Keratinocyte (primary cell): Measurements from ENCODE around the gene TMEM107.

Experiments used
- EZH2 ChIP-seq: IDR thresholded peaks from one replicate; pipeline ENCODE4 v1.6.1; 2012; ENCODE audit warnings: inconsistent platforms, mild to moderate bottlenecking, low read length, moderate library complexity
- TF ChIP-seq, protein P1 (sequence below), 3 experiments: IDR thresholded peaks in 1 of 3; conservative IDR thresholded peaks in 1 of 3; optimal IDR thresholded peaks in 1 of 3; 2 replicates in 2 of 3; 3 replicates in 1 of 3; pipeline versions ENCODE3 to v1.5.1; 2011; ENCODE audit warnings: low read length in 3 of 3, mild to moderate bottlenecking in 3 of 3, moderate library complexity in 2 of 3, control low read depth in 1 of 3, inconsistent platforms in 1 of 3; ENCODE audit not compliant: insufficient read depth in 2 of 3; ENCODE audit errors: extremely low read depth in 1 of 3

DNA sequence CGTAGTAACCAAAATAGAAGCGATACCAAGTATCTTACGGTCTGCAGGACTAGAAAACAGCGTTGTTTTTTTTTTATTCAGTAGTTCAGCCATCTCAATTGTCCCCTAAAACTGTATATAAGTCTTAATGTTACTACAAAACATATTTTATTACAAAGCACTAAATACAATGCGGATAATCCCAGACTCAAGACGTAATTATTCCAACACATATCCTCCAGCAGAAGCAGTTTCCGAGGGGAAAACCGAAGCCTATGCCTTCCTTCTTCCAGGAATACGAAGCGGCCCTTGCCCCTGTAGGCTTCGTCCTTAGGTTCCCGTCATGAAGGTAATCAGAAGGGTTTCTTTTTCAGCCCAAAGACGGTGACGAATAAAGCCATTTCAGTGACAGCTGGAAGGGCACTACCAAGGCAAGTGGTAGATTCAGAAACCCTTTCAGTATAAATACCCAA, 2.3 kb downstream of the TMEM107 start:
- TF ChIP-seq, protein P1, sequence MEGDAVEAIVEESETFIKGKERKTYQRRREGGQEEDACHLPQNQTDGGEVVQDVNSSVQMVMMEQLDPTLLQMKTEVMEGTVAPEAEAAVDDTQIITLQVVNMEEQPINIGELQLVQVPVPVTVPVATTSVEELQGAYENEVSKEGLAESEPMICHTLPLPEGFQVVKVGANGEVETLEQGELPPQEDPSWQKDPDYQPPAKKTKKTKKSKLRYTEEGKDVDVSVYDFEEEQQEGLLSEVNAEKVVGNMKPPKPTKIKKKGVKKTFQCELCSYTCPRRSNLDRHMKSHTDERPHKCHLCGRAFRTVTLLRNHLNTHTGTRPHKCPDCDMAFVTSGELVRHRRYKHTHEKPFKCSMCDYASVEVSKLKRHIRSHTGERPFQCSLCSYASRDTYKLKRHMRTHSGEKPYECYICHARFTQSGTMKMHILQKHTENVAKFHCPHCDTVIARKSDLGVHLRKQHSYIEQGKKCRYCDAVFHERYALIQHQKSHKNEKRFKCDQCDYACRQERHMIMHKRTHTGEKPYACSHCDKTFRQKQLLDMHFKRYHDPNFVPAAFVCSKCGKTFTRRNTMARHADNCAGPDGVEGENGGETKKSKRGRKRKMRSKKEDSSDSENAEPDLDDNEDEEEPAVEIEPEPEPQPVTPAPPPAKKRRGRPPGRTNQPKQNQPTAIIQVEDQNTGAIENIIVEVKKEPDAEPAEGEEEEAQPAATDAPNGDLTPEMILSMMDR (optimal IDR thresholded peaks at IDR 0.05 in 1 of 3, IDR thresholded peaks at IDR 0.05 in 1 of 3, conservative IDR thresholded peaks at IDR 0.05 in 1 of 3; ENCODE audit: extremely low read depth in 1 of 3, insufficient read depth in 2 of 3, low read length in 3 of 3) = no peak
- no peak for TF ChIP-seq EZH2
